ENCODE results near the gene PLXNB1.

Gene PLXNB1

DNA sequence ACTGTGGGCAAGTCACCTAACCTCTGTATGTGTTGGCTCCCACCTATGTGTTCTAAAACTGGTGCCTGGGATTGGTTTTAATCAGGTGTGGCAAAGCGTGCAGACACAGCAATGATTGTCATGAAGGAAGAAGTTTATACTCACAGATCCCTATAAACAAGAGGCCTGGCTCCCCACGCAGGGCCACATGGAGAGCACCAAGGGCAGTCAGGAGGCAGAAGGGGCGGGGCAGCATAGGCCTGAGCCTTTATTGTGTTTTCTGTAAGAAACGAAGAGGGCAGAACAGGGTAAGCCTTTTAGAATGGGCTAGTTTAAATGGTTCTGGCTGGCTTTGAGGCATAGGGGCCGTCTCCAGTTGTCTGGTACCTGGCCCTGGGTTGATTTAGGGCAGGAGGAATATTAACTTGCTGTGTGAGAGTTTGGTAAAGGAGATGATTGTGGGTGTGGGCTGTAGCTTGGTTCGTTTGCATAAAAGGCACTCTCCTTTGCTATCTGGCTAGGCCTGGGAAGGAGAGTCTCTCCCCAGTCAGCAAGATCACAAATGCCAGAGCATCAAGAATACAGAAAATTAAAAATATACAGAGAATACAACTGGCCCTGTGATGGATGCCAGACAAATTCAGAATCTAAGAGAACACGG is 60.1 kb downstream of the PLXNB1 start:
- no peak for DNase-seq (ENCODE audit: low read depth in 2 of 2)

DNA sequence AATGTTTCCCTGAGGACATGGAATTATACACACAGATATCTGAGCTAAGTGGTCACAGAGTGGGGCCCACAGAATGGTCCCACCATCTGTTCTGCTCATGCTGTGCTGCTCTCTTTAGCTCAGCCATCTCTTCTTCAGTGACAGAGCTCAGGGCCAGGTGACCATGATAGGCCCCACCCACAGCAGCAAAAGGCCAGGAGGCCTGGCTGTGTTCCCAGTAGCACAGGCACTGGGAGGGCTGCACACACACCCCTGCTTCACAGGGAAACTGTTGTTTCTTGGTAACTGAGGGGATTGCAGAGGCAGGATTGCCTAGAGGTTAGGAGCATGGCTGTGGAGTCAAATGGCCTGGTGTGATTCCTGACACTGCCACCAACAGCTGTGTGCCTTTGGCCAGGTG is 62.7 kb downstream of the PLXNB1 start:
- DNase-seq (ENCODE audit: low read depth in 2 of 2), result no peak

DNA sequence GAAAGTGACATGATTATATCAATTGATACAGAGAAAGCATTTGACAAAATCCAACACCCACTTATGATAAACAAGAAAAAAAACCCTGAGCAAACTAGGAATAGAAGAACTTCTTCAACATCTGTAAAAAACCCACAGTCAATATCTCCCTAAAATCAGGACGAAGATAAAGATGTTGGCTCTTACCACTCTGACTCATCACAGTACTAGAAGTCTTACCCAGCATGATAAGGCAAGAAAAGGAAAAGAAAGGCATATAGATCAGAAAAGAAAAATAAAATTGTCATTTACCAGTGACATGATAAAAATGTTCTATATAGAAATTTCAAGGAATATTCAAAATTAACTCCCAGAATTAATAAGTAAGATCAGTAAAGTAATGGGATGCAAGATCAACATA is 65.0 kb downstream of the PLXNB1 start:
- no peak for DNase-seq (ENCODE audit: low read depth in 2 of 2)

DNA sequence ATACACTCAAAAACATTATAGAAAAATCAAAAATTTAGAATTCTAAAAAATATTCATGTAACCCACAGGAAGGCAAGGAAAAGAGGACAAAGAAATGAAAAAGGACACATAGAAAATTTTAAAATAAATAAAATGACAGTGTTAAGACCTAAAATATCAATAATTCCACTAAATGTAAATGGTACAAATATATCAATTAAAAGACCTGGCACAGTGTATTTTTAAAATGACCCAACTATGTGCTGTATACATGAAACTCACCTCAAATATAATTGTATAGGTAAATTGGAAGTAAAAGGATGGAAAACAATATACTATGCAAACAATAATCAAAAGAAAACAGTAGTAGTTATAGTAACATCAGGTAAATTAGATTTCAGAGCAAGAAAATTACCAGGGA is 68.0 kb downstream of the PLXNB1 start:
- DNase-seq (ENCODE audit: low read depth in 2 of 2), result no peak

DNA sequence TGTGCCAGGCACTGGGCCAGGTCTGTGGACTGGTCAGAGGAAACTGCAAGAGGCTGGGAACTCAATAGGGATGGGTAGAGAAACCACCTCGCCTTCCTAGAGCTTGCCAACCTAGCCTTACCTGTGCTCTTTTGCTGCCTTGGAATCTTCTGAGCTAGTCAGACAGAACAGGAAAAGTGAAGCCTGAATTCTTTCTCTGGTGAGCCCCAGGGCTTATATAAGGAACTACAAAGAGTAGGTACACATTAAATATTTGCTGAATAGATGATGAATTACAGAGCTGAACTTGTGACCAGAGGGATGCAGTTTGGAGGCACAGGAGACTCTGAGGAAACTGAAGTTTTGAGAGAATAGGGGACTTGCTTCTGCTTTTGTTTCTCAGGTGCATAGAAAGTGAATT is 73.5 kb downstream of the PLXNB1 start:
- no peak for DNase-seq (ENCODE audit: low read depth in 2 of 2)

DNA sequence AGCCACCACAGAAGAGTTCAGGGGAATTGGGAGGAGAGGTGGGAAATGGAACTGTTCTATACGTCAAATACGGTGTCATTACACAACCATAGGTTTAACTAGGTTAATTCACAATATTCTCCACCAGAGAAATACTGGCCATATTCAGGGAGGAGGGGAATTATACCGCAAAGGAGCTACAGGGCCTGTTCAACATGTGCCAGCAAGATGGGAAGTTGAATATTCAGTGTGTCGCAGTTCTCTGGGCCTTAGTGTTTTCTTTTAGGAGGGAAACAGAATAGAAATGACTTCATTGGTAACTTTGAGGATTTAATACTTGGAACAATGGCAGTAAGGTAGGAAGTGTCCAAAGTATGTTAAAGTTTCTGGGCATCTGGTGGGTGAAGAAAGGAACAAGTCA is 75.9 kb downstream of the PLXNB1 start:
- DNase-seq (ENCODE audit: low read depth in 2 of 2), result no peak

All from stimulated activated CD8-positive, alpha-beta memory T cell treated with anti-CD3 and anti-CD28 coated beads, Interleukin-15, amount 100 ng/mL, for 4 hours (primary cell).